HEK293 (cell line): Measurements from ENCODE around the gene KIAA1958.

Source experiments
- CTCF ChIA-PET: fragments of 350-600 bp; formaldehyde crosslinking; extraction: SDS; loops from one replicate; lab custom pipeline; 2021; ENCODE audit warnings: antibody characterized with exemption; lab: Yijun Ruan, JAX
- POLR2A ChIA-PET: fragments of 300-600 bp; formaldehyde crosslinking; extraction: SDS; loops from one replicate; lab custom pipeline; 2020; ENCODE audit warnings: antibody characterized with exemption, inconsistent platforms; lab: Yijun Ruan, JAX
- H3K27ac ChIP-seq: fragments of 200-500 bp; sonication (Bioruptor generic); 2 replicates; pipeline ENCODE4 v1.5.1; 2014; ENCODE audit warnings: low read depth, low read length, control low read depth, inconsistent platforms; ENCODE audit errors: extremely low read depth
- H3K36me3 ChIP-seq, 2 experiments: fragments of 200-500 bp in 1 of 2; sonication (Bioruptor generic) in 1 of 2; 1 replicate in 1 of 2; 2 replicates in 1 of 2; pipeline ENCODE4 v1.5.1; 2014 to 2017; ENCODE audit warnings: inconsistent platforms in 2 of 2, low read length in 2 of 2; ENCODE audit not compliant: control insufficient read depth in 2 of 2, insufficient read depth in 1 of 2
- H3K4me1 ChIP-seq: fragments of 200-500 bp; sonication (Bioruptor generic); 2 replicates; pipeline ENCODE4 v1.5.1; 2014; ENCODE audit warnings: mild to moderate bottlenecking, low read length, inconsistent platforms; ENCODE audit not compliant: control insufficient read depth, insufficient read depth
- H3K4me3 ChIP-seq: 2 replicates; pipeline ENCODE4 v1.5.1; 2011; ENCODE audit warnings: low read depth, mild to moderate bottlenecking, control low read depth, low read length, moderate library complexity
- H3K9me3 ChIP-seq: fragments of 200-500 bp; sonication (Bioruptor generic); 2 replicates; pipeline ENCODE4 v1.5.1; 2014; ENCODE audit warnings: low read depth, low read length, inconsistent platforms; ENCODE audit not compliant: control insufficient read depth, insufficient read depth
- GLI4 ChIP-seq: fragments of 450-650 bp; formaldehyde crosslinking; IDR thresholded peaks from 2 replicates; pipeline ENCODE4 v1.5.1; 2016; ENCODE audit warnings: missing biosample characterization, missing genetic modification characterization
- GLIS1 ChIP-seq: fragments of 450-650 bp; formaldehyde crosslinking; IDR thresholded peaks from 2 replicates; pipeline ENCODE4 v1.5.1; 2016; ENCODE audit warnings: missing biosample characterization, missing genetic modification characterization
- GLIS2 ChIP-seq: fragments of 450-650 bp; formaldehyde crosslinking; IDR thresholded peaks from 2 replicates; pipeline ENCODE4 v1.5.1; 2016; ENCODE audit warnings: missing biosample characterization, missing genetic modification characterization
- IKZF3 ChIP-seq: fragments of 450-650 bp; IDR thresholded peaks from 2 replicates; pipeline ENCODE4 v1.5.0; 2018; ENCODE audit warnings: missing biosample characterization, mild to moderate bottlenecking, missing genetic modification characterization, moderate library complexity
- KLF10 ChIP-seq: fragments of 450-650 bp; IDR thresholded peaks from 2 replicates; pipeline ENCODE4 v1.5.1; 2018; ENCODE audit warnings: missing biosample characterization, mild to moderate bottlenecking, missing genetic modification characterization
- SP3 ChIP-seq: fragments of 450-650 bp; formaldehyde crosslinking; IDR thresholded peaks from 2 replicates; pipeline ENCODE4 v1.5.1; 2016; ENCODE audit warnings: missing biosample characterization, missing genetic modification characterization
- TCF7L2 ChIP-seq: IDR thresholded peaks from 2 replicates; pipeline ENCODE4 v1.6.1; 2011; ENCODE audit warnings: low read depth, mild to moderate bottlenecking, inconsistent platforms, low read length, moderate library complexity, borderline replicate concordance
- YY2 ChIP-seq: fragments of 450-650 bp; formaldehyde crosslinking; IDR thresholded peaks from 2 replicates; pipeline ENCODE4 v1.5.1; 2016; ENCODE audit warnings: missing biosample characterization, missing genetic modification characterization
- ZBTB21 ChIP-seq: fragments of 450-650 bp; formaldehyde crosslinking; IDR thresholded peaks from 2 replicates; pipeline ENCODE4 v1.5.1; 2017; ENCODE audit warnings: missing biosample characterization, missing genetic modification characterization
- ZBTB48 ChIP-seq: fragments of 450-650 bp; formaldehyde crosslinking; IDR thresholded peaks from 2 replicates; pipeline ENCODE4 v1.5.1; 2016; ENCODE audit warnings: missing biosample characterization, missing genetic modification characterization
- ZBTB7A ChIP-seq: fragments of 450-650 bp; formaldehyde crosslinking; IDR thresholded peaks from 2 replicates; pipeline ENCODE4 v1.5.1; 2016; ENCODE audit warnings: low read depth, missing biosample characterization, missing genetic modification characterization
- ZFP3 ChIP-seq: fragments of 450-650 bp; formaldehyde crosslinking; IDR thresholded peaks from 2 replicates; pipeline ENCODE4 v1.5.1; 2016; ENCODE audit warnings: low read depth, missing biosample characterization, missing genetic modification characterization
- ZNF121 ChIP-seq: fragments of 450-650 bp; formaldehyde crosslinking; IDR thresholded peaks from 2 replicates; pipeline ENCODE4 v1.5.1; 2016; ENCODE audit warnings: missing biosample characterization, missing genetic modification characterization
- ZNF132 ChIP-seq: fragments of 450-650 bp; formaldehyde crosslinking; IDR thresholded peaks from 2 replicates; pipeline ENCODE4 v1.5.1; 2017; ENCODE audit warnings: missing biosample characterization, missing genetic modification characterization, borderline replicate concordance
- ZNF16 ChIP-seq: fragments of 450-650 bp; formaldehyde crosslinking; IDR thresholded peaks from 2 replicates; pipeline ENCODE4 v1.5.1; 2016; ENCODE audit warnings: low read depth, missing biosample characterization, missing genetic modification characterization
- ZNF175 ChIP-seq: fragments of 450-650 bp; formaldehyde crosslinking; IDR thresholded peaks from 2 replicates; pipeline ENCODE4 v1.5.1; 2016; ENCODE audit warnings: missing biosample characterization, missing genetic modification characterization
- ZNF19 ChIP-seq: fragments of 450-650 bp; formaldehyde crosslinking; IDR thresholded peaks from 2 replicates; pipeline ENCODE4; 2016; ENCODE audit warnings: missing biosample characterization, missing genetic modification characterization, low read depth
- ZNF2 ChIP-seq: fragments of 450-650 bp; formaldehyde crosslinking; IDR thresholded peaks from 2 replicates; pipeline ENCODE4 v1.5.1; 2016; ENCODE audit warnings: missing biosample characterization, missing genetic modification characterization
- ZNF214 ChIP-seq: fragments of 450-650 bp; formaldehyde crosslinking; IDR thresholded peaks from 2 replicates; pipeline ENCODE4 v1.5.1; 2017; ENCODE audit warnings: missing biosample characterization, mild to moderate bottlenecking, missing genetic modification characterization, borderline replicate concordance
- ZNF311 ChIP-seq: fragments of 450-650 bp; formaldehyde crosslinking; IDR thresholded peaks from 2 replicates; pipeline ENCODE4 v1.5.1; 2017; ENCODE audit warnings: missing biosample characterization, missing genetic modification characterization, borderline replicate concordance
- ZNF350 ChIP-seq: fragments of 450-650 bp; formaldehyde crosslinking; IDR thresholded peaks from 2 replicates; pipeline ENCODE4 v1.5.0; 2017; ENCODE audit warnings: missing biosample characterization, mild to moderate bottlenecking, missing genetic modification characterization
- ZNF549 ChIP-seq: fragments of 450-650 bp; IDR thresholded peaks from 2 replicates; pipeline ENCODE4 v1.5.1; 2018; ENCODE audit warnings: missing biosample characterization, missing genetic modification characterization, mild to moderate bottlenecking, inconsistent platforms, moderate library complexity
- ZNF670 ChIP-seq: fragments of 450-650 bp; formaldehyde crosslinking; IDR thresholded peaks from 2 replicates; pipeline ENCODE4 v1.5.1; 2016; ENCODE audit warnings: missing biosample characterization, missing genetic modification characterization, low read depth
- ZNF747 ChIP-seq: fragments of 450-650 bp; formaldehyde crosslinking; IDR thresholded peaks from 2 replicates; pipeline ENCODE4 v1.5.1; 2016; ENCODE audit warnings: missing biosample characterization, missing genetic modification characterization
- ZNF776 ChIP-seq: fragments of 450-650 bp; formaldehyde crosslinking; IDR thresholded peaks from 2 replicates; pipeline ENCODE4 v1.5.0; 2017; ENCODE audit warnings: missing biosample characterization, missing genetic modification characterization, borderline replicate concordance
- ZNF843 ChIP-seq: fragments of 450-650 bp; formaldehyde crosslinking; IDR thresholded peaks from 2 replicates; pipeline ENCODE4 v1.5.1; 2016; ENCODE audit warnings: missing biosample characterization, missing genetic modification characterization
- TF ChIP-seq, protein P1 (sequence below): fragments of 450-650 bp; formaldehyde crosslinking; IDR thresholded peaks from 2 replicates; pipeline ENCODE4 v1.5.1; 2016; ENCODE audit warnings: missing biosample characterization, missing genetic modification characterization
- TF ChIP-seq, protein P2 (sequence below): fragments of 450-650 bp; formaldehyde crosslinking; IDR thresholded peaks from 2 replicates; pipeline ENCODE4 v1.5.1; 2016; ENCODE audit warnings: missing biosample characterization, missing genetic modification characterization, low read depth

Gene KIAA1958

DNA sequence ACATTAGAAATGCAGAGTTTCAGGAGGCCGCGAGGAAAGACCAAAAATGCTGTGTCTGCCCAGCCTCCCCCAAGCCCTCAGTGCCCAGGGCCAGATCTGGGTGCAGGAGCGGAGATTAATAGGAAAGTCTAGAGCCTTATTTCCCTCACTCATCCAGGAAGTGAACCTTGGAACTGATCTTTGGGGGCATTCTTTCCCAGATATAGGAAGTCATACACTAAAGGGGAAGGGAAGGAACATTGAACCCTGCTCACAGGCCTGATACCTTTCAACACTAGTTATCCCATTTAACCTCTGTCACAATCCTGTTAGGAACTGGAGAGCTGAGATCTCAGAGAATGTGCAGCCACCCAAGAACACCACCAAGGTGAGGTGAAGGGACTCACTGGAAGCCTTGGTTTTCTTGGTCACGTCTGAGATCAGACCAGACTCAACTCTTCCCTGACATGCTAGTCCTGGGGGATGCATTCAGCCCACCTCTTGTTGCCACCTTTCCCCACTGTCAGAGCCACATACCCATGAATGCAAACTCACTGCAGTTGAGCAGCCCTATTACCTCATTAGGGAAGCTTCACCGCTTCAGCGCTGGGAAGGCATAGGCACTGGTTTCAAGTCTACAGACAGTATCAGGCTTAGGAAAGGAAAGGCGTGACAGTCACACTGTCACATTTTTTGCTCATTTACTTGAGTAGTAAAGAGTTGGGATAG, 95.0 kb downstream of the KIAA1958 start:
- TF ChIP-seq KLF10 (tag by site-specific recombination), result no peak
- no peak for TF ChIP-seq ZNF350
- TF ChIP-seq ZBTB48, result no peak
- no peak for TF ChIP-seq YY2 (tag by site-specific recombination)
- no peak for TF ChIP-seq ZNF311 (tag by site-specific recombination)
- TF ChIP-seq ZNF747, result no peak
- no peak for TF ChIP-seq SP3 (tag by site-specific recombination)
- no peak for TF ChIP-seq ZNF670 (tag by site-specific recombination)
- no peak for TF ChIP-seq ZNF843 (tag by site-specific recombination)
- POLR2A ChIA-PET, result no interaction called here
- Histone ChIP-seq H3K36me3 (no peaks in the 10 kb centered on the region), H3K4me1 (peaks cover 5% of the 10 kb centered on the region; the same call in 1 of the 2 replicates), H3K9me3 (no peaks in the 10 kb centered on the region), H3K4me3 (no peak overlapping the region), H3K27ac (no peak overlapping the region)
- CTCF ChIA-PET, result no interaction called here

DNA sequence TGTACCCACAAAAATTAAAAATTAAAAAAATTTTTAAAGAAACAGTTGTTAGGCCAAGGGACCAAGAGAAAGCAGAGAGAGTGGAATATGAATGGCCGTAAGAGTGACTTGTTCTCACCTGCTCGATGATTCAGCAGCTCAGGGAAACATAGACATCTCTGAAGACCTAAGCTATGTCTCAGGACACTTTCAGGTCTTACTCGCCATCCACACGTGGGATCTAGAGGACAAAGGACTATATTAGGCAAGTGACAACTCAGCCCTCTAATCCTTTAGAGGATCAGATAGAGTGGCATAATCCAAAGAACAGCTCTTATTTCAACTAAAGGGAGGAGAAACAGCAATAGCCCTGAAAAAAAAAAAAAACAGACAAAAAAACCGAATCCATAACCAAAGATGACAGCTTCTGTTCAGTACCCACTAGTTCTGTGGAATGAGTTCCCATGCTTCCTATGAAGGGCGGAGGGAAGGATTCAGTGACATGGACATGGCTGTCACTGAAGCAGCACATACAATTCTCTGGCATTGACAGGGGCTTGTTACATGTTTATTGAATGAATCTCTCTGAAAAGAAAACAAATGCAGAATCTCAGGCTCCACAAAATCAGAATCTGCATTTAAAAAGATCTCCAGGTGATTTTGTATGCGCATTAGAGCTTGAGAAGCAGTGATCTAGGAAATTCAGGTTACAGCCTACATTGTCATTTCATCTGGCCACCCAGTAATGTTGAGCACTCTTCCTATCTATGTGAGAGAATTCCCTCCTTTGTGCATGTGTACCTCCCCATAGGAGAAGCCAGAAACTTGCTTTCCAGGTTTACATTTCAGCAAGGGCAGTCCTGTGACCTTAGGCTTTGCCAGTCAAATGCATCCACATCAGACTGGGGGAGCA, 96.0 kb downstream of the KIAA1958 start:
- CTCF ChIA-PET, result interaction anchor here (1.0 kb wide), 1 partner anchor 9 kb away, joined by 3 read pairs; no protein-coding TSS in a partner anchor
- POLR2A ChIA-PET, result no interaction called here
- no peak for TF ChIP-seq ZNF132 (tag by site-specific recombination)
- TF ChIP-seq ZNF16 (tag by site-specific recombination), result no peak
- TF ChIP-seq, protein P1, sequence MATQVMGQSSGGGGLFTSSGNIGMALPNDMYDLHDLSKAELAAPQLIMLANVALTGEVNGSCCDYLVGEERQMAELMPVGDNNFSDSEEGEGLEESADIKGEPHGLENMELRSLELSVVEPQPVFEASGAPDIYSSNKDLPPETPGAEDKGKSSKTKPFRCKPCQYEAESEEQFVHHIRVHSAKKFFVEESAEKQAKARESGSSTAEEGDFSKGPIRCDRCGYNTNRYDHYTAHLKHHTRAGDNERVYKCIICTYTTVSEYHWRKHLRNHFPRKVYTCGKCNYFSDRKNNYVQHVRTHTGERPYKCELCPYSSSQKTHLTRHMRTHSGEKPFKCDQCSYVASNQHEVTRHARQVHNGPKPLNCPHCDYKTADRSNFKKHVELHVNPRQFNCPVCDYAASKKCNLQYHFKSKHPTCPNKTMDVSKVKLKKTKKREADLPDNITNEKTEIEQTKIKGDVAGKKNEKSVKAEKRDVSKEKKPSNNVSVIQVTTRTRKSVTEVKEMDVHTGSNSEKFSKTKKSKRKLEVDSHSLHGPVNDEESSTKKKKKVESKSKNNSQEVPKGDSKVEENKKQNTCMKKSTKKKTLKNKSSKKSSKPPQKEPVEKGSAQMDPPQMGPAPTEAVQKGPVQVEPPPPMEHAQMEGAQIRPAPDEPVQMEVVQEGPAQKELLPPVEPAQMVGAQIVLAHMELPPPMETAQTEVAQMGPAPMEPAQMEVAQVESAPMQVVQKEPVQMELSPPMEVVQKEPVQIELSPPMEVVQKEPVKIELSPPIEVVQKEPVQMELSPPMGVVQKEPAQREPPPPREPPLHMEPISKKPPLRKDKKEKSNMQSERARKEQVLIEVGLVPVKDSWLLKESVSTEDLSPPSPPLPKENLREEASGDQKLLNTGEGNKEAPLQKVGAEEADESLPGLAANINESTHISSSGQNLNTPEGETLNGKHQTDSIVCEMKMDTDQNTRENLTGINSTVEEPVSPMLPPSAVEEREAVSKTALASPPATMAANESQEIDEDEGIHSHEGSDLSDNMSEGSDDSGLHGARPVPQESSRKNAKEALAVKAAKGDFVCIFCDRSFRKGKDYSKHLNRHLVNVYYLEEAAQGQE (tag by site-specific recombination), result no peak
- no peak for TF ChIP-seq ZNF2 (tag by site-specific recombination)
- TF ChIP-seq ZNF214 (tag by site-specific recombination), result no peak
- TF ChIP-seq ZNF549 (tag by site-specific recombination), result no peak
- TF ChIP-seq GLI4 (tag by site-specific recombination), result no peak
- TF ChIP-seq GLIS1, result no peak
- TF ChIP-seq ZBTB7A (tag by site-specific recombination), result no peak
- TF ChIP-seq ZNF776, result no peak
- no peak for TF ChIP-seq ZNF175
- TF ChIP-seq TCF7L2, result no peak
- no peak for TF ChIP-seq GLIS2
- no peak for TF ChIP-seq IKZF3 (tag by site-specific recombination)
- no peak for TF ChIP-seq ZFP3 (tag by site-specific recombination)
- no peak for TF ChIP-seq ZBTB21 (tag by site-specific recombination)
- TF ChIP-seq ZNF19 (tag by site-specific recombination), result no peak
- TF ChIP-seq, protein P2, sequence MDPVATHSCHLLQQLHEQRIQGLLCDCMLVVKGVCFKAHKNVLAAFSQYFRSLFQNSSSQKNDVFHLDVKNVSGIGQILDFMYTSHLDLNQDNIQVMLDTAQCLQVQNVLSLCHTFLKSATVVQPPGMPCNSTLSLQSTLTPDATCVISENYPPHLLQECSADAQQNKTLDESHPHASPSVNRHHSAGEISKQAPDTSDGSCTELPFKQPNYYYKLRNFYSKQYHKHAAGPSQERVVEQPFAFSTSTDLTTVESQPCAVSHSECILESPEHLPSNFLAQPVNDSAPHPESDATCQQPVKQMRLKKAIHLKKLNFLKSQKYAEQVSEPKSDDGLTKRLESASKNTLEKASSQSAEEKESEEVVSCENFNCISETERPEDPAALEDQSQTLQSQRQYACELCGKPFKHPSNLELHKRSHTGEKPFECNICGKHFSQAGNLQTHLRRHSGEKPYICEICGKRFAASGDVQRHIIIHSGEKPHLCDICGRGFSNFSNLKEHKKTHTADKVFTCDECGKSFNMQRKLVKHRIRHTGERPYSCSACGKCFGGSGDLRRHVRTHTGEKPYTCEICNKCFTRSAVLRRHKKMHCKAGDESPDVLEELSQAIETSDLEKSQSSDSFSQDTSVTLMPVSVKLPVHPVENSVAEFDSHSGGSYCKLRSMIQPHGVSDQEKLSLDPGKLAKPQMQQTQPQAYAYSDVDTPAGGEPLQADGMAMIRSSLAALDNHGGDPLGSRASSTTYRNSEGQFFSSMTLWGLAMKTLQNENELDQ (tag by site-specific recombination), result no peak
- no peak for TF ChIP-seq ZNF121 (tag by site-specific recombination)

More for the DNA sequence above, 96.0 kb downstream of the KIAA1958 start:
- no peak overlapping the region for H3K27ac ChIP-seq
- peaks cover 2% of the 10 kb centered on the region; the same call in 1 of the 2 replicates for H3K4me1 ChIP-seq
- no peaks in the 10 kb centered on the region for H3K36me3 ChIP-seq
- no peak overlapping the region for H3K4me3 ChIP-seq
- no peaks in the 10 kb centered on the region for H3K9me3 ChIP-seq
